Inflammatory macrophage (primary cell): ENCODE measurements around the gene RAB13.

ENCODE experiments used
- DNase-seq, 2 donors: peaks; one replicate each; pipeline ENCODE4 v3.0.0-alpha.2; 2020 to 2022

Gene RAB13

DNA sequence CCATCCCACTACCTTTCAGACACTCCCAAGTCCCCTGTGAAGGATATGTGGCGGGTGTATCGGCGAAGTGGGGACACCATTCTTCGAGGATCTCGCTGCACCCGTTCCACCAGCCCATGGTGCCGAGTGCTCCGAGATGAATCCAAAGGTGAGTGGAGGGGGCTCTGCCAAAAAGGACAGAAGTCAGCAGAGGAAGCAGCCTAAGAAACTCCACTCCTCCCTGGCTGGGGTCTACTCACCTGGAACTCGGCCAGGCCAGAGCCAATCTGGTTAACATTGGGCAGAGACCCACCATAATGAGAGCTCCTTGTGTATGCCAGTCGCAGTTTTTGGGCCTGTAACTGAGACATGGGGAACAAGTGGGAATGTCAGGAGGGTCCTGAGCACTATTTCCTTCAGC is 31.3 kb downstream of the RAB13 start:
- DNase-seq, result no peak

- DNase-seq, result no peak
Measured at GRCh38 chr1:153953859-153954365, 32.2 kb downstream of the RAB13 start.

DNA sequence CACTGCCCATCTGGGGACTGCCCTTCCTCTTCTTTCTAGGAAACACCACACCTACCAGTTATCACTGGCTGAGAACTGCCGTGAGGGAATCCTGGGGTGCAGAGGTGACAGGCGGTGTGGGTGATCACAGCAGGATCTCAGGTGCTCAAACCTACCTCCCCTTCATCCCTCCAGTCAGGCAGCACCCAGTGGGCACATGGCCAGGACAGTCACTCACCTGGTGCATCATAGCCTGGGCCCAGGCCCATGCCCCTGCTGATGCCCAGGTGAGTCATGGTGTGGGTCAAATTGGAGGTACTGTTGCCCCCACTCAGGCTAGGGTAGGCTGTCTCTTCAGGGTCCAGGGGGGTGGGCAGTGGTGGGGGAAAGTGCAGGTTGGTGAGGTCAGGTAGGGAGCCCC is 34.3 kb downstream of the RAB13 start:
- no peak for DNase-seq

- DNase-seq, result no peak
Measured at GRCh38 chr1:153951183-153951582, 35.0 kb downstream of the RAB13 start.

GRCh38 chr1:153946622-153947241 is 39.4 kb downstream of the RAB13 start, which contains the start of gene DENND4B:
TSS of gene DENND4B (minus strand) at chr1:153946718. CDS start at chr1:153944374, 2,344 bp downstream.
- peak; percentile 86 to 87 for DNase-seq

DNA sequence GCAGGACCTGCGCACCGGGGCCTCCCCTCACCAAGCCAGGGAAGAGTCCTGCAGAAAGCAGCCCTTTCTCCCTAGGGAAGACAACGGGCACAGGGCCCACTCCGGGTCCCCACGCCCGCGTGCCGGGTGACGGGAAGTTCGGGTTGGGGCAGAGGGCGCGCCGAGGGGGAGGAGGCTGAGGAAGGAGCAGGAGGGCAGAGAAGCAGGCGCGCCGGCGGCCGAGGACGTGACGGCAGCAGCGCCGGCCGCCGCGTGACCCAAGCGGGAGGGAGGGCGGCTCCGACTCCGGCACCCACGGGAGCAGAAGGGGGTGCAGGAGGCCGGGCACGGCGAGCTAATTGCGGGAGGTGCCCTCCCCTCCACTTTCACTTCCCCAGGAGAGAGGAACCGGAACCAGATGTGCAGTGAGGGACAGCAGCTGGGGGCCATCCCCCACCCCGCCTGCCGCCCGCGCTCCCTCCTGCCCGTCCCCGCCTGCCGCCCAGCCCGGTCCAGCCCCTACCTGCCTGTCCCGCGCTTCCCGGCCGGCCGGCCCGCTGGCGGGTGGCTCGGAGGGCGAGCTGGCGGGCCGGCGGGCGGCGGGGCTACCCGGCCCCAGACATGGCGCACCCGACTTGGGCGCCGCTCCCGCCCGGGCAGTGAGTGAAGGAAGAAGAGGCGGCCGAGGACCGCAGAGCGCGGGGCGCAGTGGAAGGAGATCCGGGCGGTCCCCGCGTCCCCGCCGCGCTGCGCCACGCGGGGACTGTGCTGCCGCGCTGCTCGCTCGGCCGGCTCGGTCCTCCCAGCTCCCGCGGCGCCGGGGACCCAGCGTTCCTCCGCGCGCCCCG is 40.1 kb downstream of the RAB13 start:
- DNase-seq, result peak; percentile 98 to 99

- peak; percentile 92 to 95 for DNase-seq
Measured at GRCh38 chr1:153945131-153945794, 40.9 kb downstream of the RAB13 start.

DNA sequence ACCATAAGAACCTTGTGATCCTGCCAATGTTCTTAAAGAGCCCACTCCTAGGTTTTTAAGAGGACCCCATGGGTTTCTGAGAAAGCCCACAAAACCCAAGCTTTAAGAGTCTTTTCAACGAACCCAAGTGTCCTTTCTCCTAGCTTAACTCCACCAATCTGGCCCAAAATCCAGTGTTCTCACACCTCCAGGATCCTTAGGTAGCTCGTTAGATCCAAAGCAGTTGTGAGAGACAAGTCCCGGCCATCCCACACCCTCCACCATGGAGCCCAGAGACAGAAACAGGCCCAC is 41.4 kb downstream of the RAB13 start:
- no peak for DNase-seq

DNA sequence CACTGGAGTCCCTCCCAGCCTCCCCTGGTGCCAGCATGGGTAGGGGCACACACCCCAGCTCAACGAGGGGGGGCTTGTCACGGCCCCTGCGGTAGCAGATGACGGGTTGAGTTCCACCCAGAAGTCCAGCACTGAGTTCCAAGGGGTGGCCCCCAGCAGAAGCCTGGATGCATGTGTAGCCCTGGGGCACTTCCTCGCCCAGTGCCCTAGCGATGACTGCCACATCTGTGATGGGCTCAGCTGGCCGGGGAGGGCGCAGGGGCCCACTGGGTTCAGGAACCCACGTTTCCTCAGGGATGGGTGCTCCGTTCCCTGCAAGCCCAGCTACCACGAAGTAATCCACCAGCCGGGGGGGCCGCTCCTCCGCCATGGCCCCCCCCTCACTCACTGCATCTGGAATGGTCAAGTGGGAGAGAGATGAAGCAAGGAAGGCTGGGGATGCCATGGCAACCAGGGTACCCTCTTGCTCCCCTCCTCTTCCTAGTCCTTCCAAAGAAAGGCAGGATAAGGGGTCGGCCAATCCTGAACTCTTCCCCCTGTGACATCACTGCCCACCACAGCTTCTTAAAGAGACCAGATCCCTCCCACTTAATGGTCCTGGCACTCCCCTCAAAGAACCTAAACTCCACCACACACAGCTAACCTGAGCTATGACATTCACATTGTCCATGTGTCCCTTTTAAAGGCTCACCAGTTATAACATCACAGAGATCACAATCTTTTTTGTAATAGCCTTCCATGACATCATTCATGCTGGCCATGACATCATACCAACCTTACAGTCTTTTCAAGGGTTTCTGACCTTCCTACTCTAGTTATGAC is 41.9 kb downstream of the RAB13 start:
- peak; percentile 74 to 76 for DNase-seq

DNA sequence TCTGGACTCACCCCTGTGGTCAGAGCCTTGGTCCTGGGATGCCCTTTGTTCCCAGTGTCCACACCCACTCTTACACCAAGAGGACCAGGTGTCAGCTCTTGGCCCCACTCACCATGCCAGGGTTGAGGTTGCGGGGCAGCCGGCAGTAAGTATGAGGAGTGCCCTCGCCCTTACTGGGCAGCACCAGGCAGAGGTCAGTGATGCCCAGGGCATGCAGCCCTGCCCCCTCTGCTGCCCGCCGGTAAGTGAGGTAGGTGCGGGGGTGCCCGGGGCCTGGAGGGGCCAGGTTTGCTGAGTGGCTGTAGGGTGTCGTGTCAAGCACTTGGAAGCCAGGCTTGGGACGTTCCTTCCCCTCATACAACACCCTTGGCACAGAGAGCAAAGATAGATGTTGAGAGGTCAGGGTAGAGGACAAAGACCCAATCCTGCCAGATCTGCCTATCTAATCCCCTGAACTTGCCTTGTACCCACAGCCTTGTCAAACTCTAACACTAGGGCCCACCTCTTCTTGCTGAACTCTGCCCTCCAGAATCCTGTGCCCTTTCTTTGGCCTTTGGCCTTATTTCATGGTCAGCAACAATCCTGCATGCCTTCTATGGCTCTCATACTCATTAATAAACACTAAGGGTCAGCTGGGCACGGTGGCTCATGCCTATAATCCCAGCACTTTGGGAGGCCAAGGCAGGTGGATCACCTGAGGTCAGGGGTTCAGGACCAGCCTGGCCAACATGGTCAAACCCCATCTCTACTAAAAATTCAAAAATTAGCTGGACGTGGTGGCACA is 43.2 kb downstream of the RAB13 start:
- no peak for DNase-seq

- no peak for DNase-seq
Measured at GRCh38 chr1:153941826-153942725, 44.1 kb downstream of the RAB13 start.

DNA sequence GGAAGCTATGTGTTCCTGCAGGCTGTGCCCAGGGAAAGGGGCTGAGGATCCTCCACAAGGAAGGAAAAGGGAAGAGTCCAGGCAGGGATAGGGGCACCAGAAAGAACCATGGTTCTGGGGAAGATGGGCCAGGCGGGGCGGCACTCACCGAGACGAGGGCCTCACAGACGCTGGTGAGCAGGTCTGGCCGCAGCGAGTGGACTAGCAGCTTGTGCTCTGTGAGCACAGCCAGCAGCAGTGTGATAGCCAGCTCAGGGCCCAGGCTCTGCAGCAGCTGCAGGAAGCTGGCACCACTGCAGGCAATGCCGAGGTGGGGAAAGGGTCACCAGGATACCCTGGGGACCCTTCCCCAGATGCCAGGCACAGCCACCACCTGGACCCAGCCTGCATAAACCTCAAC is 45.4 kb downstream of the RAB13 start:
- DNase-seq, result no peak

DNA sequence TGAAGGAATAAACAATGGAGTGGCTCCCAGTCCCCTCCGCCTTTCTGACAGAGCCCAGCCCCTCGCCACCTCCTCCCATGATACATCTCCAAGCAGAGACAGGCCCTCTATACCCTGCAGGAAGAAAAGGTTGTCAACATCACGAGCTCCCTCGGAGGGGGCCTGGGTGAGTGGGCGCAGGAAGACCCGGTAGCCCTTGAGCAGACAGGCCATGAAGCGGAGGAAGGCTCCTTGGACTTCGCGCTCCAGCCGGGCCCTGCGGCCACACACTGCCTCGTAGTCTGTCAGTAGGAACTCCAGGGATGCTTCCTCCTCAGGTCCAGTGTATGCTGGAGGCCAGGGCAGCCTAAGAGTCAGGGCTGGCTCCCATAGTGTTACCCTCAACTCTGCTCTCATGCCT is 46.7 kb downstream of the RAB13 start:
- no peak for DNase-seq

DNA sequence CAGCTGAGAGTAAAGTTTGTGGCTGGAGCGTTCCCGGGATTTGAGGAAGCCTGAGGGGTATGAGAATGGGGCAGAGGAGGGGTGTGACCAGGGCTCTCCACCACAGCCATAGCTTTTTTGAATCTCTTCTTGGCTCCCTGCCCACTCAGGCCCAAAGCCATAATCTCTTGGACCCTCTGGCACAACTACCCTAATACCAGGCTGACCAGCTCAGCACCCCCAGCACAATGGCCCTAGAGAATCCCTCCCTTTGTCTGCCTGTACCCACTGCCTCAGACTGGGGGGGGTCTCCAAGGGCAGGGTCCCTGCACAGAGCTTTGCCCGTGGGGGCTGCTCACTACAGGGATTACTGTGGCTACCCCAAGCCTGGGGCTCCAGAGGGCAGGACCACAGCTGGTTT is 47.1 kb downstream of the RAB13 start:
- DNase-seq, result no peak

DNA sequence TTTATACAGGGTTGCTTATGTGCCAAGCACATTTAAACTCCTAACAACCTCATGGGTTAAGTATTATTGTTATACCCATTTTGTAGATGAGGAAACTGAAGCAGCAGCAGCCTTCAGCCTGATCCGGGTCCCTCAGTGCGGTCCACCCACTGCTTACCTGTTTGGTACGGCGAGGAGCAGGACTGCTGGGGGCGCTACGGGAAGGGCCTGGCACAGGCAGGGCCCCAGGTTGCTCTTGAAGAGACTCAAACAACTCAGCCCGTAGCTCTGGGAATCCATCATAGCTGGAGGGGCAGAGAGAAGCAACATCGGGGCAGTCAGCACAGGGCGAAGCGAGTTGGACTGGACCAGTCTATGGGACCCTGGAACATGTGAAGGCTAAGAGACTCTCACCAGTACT is 48.8 kb downstream of the RAB13 start:
- no peak for DNase-seq

- DNase-seq, result no peak
Measured at GRCh38 chr1:153936011-153936802, 49.9 kb downstream of the RAB13 start.

GRCh38 chr1:153934746-153935145 is 51.4 kb downstream of the RAB13 start:
- DNase-seq, result no peak

DNA sequence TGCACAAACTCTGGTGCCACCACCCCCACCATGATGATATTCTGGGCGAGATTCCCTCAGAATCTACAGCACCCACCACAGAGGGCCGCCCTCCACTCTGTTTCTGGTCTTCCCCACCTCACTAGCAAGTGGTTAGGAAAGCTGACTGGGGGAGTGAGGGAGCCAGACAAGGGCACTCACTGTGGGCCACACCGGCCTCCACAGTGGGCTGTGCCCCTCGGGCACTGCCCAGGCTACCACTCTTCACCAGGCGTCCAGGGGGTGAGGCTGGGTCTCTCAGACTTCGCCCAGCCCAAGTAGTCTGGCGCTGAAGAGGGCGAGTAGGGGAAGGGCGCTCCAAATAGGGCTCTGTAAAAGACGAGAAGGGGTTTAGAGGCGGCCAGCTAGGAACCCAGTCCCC is 52.2 kb downstream of the RAB13 start:
- DNase-seq, result no peak

GRCh38 chr1:153933430-153933829 is 52.7 kb downstream of the RAB13 start:
- DNase-seq, result no peak
